22Rv1 (cell line): ENCODE measurements around the gene CAPN10.

Experiments
- H3K27ac ChIP-seq: fragments of 450-650 bp; 2 replicates; pipeline ENCODE4 v1.5.1; 2017
- CTCF ChIP-seq: fragments of 450-650 bp; IDR thresholded peaks from 2 replicates; pipeline ENCODE4 v1.5.1; 2017; ENCODE audit warnings: mild to moderate bottlenecking
- ZFX ChIP-seq: fragments of 450-650 bp; IDR thresholded peaks from 2 replicates; pipeline ENCODE4 v1.6.1; 2017; ENCODE audit warnings: antibody characterized with exemption, borderline replicate concordance

CAPN10 gene

GRCh38 chr2:240588669-240589068 is 2.1 kb downstream of the CAPN10 start:
- no peak overlapping the region for H3K27ac ChIP-seq
- TF ChIP-seq ZFX (no peak), CTCF (no peak)

- TF ChIP-seq ZFX (no peak), CTCF (no peak)
Observed at GRCh38 chr2:240589375-240589774, 2.8 kb downstream of the CAPN10 start.

DNA sequence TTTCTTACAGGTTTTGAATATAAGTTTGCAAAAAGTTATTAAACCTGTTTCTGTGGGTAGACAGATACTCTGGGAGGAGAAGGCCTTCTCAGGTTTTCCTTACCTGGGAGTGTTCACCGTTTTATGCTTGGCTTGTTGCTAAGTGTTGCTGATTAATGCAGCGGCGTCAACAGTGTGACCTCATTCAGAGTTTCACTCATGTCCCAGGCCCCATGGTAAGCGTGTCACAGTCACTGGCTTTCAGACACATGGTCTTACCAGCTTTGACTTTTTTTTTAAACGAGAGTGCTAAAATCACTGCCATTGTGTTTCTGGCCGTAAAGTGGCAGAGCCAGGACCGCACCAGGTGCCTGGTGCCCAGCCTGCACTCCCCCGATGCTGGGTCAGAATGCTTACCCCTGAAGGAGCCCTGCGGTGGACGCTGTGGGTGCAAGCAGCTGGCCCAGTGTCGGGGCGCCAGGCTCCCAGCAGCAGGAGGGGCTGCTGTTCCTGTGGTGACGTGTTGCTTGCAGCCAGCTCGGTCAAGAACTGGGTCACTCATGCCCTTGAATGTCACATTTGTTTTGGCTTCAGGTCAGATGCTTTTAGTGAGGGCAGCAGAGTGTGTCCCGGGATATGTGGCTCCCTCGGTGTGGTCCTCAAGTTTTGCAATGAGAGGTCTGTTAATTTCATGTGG is 3.5 kb downstream of the CAPN10 start:
- TF ChIP-seq ZFX (no peak), CTCF (no peak)
- no peak overlapping the region for H3K27ac ChIP-seq

More at GRCh38 chr2:240589375-240589774, 2.8 kb downstream of the CAPN10 start:
- H3K27ac ChIP-seq = no peak overlapping the region

DNA sequence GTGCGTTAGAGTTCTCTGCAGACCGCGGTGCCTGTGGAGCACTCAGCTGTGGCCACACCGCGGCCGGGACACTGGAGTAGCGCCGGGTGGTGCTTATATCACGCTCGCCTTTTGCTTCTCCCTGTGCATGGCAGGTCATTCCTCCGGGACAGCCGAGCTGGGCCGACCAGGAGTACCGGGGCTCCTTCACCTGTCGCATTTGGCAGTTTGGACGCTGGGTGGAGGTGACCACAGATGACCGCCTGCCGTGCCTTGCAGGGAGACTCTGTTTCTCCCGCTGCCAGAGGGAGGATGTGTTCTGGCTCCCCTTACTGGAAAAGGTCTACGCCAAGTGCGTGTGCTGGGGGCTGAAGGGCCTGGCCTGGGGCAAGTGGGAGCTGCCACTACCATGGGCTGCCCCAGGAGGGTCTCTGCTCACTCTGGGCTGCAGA is 4.2 kb downstream of the CAPN10 start:
- H3K27ac ChIP-seq = no peak overlapping the region
- TF ChIP-seq CTCF (no peak), ZFX (no peak)

GRCh38 chr2:240591226-240591625 is 4.7 kb downstream of the CAPN10 start:
- TF ChIP-seq CTCF (no peak), ZFX (no peak)
- no peak overlapping the region for H3K27ac ChIP-seq

DNA sequence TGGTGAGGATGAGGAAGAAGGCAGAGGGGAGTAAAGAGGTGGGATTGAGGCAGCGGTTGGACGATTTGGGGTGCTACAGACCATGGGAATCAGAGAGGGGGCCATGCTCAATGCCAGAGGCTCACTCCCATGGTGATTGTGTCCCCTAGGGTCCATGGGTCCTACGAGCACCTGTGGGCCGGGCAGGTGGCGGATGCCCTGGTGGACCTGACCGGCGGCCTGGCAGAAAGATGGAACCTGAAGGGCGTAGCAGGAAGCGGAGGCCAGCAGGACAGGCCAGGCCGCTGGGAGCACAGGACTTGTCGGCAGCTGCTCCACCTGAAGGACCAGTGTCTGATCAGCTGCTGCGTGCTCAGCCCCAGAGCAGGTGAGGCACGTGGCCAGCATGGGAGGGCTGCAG is 5.2 kb downstream of the CAPN10 start:
- H3K27ac ChIP-seq = no peak overlapping the region
- TF ChIP-seq CTCF (no peak), ZFX (no peak)

DNA sequence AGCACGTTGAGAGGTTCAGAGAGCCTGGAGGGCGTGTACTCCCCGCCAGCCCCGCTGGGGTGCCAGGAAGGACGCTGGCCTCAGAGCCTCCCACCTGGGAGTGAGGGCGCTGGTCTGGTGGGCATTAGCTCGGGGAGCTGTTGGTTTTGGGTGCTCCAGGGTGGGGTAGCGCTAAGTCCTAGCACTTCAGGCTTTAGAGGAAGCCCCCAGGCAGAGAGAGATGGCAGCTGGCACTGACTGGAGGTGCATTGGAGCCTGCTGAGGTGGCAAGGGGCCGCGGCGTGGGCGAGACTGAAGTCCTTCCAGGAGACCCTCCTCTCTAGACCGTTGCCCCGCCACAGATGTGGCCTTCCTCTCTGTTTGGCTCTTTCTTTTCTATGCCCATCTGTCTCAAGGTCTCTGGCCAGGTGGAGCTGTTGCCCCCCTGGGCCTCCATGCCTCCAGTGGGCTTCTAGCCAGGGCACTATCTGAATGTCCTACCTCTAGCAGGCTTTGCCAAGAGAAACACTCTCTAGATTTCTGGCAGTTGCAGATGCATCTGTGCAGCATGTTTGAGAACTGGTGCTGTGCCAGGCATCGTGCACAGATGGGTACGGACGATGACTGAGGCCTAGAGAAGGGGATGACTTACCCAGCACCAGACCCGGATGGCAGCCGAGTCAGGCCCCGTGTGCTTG is 6.6 kb downstream of the CAPN10 start:
- TF ChIP-seq CTCF = no peak
- TF ChIP-seq ZFX = no peak
- no peak overlapping the region for H3K27ac ChIP-seq
